ENCODE data around the gene EPB41L1.

DNA sequence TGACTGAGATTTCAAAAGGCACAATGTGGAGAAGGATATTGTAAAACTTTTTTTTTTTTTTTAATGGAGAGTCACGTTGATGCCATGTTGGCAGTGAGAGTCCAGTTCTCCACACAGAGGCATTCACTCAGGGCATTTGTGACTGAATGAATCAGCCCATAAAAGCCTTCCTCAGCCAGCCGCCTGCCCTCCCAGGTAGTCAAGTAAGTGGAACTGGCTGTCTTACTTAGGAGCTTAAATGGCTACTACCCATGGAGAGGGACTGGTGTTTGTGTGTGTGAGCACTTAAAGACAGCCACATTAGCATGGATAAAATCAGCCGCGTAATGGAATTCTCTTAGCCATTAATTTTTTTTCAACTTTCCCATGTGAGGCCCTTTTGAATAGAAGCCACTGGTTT is 94.3 kb downstream of the EPB41L1 start:
- TF ChIP-seq, protein P1, sequence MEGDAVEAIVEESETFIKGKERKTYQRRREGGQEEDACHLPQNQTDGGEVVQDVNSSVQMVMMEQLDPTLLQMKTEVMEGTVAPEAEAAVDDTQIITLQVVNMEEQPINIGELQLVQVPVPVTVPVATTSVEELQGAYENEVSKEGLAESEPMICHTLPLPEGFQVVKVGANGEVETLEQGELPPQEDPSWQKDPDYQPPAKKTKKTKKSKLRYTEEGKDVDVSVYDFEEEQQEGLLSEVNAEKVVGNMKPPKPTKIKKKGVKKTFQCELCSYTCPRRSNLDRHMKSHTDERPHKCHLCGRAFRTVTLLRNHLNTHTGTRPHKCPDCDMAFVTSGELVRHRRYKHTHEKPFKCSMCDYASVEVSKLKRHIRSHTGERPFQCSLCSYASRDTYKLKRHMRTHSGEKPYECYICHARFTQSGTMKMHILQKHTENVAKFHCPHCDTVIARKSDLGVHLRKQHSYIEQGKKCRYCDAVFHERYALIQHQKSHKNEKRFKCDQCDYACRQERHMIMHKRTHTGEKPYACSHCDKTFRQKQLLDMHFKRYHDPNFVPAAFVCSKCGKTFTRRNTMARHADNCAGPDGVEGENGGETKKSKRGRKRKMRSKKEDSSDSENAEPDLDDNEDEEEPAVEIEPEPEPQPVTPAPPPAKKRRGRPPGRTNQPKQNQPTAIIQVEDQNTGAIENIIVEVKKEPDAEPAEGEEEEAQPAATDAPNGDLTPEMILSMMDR (IDR thresholded peaks at IDR 0.05; ENCODE audit: borderline replicate concordance, extremely low read depth, low read length, poor library complexity, severe bottlenecking) = no peak
- no peak for TF ChIP-seq EZH2 (IDR thresholded peaks at IDR 0.05; ENCODE audit: borderline replicate concordance, low read depth, low read length, severe bottlenecking)

All from DND-41 (cell line).